ENCODE measurements around the gene MYDGF. TPM values are rescaled to one million over a fixed set of nuclear protein-coding genes. Genes with fewer than 3 reads are reported as not detected.

Gene MYDGF
- total and polyA plus RNA-seq, 9 of the 15 experiments (the other 6 are each of a cell fraction or from before 2014, with no cell fraction given): 4.2 to 141 (median 82.1) TPM

GRCh38 chr19:4688587-4688986, 18.4 kb upstream of the MYDGF start (continued):
- TF ChIP-seq ELK1 (CRISPR knock-in tag; IDR thresholded peaks at IDR 0.05) (no peak), SRSF1 (IDR thresholded peaks at IDR 0.05; ENCODE audit: low read depth, low read length) (no peak), TFE3 (CRISPR knock-in tag; IDR thresholded peaks at IDR 0.05) (no peak), CBX3 (IDR thresholded peaks at IDR 0.05; ENCODE audit: borderline replicate concordance in 1 of 2, low read length in 2 of 2) (no peak), ZNF143 (CRISPR knock-in tag; IDR thresholded peaks at IDR 0.05) (no peak), GABPA (tag; conservative IDR thresholded peaks at IDR 0.05; ENCODE audit: low read depth) (no peak), SPI1 (IDR thresholded peaks at IDR 0.05; ENCODE audit: borderline replicate concordance, low read depth, low read length) (no peak), ZHX1 (conservative IDR thresholded peaks at IDR 0.05; ENCODE audit: low read length) (no peak), MCM7 (IDR thresholded peaks at IDR 0.05) (no peak), NBN (IDR thresholded peaks at IDR 0.05; ENCODE audit: low read depth) (no peak)
- TF ChIP-seq, protein P1, sequence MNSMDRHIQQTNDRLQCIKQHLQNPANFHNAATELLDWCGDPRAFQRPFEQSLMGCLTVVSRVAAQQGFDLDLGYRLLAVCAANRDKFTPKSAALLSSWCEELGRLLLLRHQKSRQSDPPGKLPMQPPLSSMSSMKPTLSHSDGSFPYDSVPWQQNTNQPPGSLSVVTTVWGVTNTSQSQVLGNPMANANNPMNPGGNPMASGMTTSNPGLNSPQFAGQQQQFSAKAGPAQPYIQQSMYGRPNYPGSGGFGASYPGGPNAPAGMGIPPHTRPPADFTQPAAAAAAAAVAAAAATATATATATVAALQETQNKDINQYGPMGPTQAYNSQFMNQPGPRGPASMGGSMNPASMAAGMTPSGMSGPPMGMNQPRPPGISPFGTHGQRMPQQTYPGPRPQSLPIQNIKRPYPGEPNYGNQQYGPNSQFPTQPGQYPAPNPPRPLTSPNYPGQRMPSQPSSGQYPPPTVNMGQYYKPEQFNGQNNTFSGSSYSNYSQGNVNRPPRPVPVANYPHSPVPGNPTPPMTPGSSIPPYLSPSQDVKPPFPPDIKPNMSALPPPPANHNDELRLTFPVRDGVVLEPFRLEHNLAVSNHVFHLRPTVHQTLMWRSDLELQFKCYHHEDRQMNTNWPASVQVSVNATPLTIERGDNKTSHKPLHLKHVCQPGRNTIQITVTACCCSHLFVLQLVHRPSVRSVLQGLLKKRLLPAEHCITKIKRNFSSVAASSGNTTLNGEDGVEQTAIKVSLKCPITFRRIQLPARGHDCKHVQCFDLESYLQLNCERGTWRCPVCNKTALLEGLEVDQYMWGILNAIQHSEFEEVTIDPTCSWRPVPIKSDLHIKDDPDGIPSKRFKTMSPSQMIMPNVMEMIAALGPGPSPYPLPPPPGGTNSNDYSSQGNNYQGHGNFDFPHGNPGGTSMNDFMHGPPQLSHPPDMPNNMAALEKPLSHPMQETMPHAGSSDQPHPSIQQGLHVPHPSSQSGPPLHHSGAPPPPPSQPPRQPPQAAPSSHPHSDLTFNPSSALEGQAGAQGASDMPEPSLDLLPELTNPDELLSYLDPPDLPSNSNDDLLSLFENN (IDR thresholded peaks at IDR 0.05; ENCODE audit: low read depth in 2 of 2, low read length in 2 of 2): no peak

All from K562 (cell line).